Mesodermal cell (in vitro differentiated cells): Measurements from ENCODE around the gene PREX1.

Experiments
- H3K27ac ChIP-seq: 2 replicates; pipeline ENCODE4 v1.7.0; 2013; ENCODE audit warnings: mild to moderate bottlenecking, low read depth, low read length, moderate library complexity; ENCODE audit not compliant: severe bottlenecking
- H3K36me3 ChIP-seq: 2 replicates; pipeline ENCODE4 v1.7.1; 2013; ENCODE audit warnings: mild to moderate bottlenecking, low read length, moderate library complexity; ENCODE audit not compliant: control insufficient read depth, insufficient read depth
- H3K4me1 ChIP-seq: one replicate; pipeline ENCODE4 v1.7.1; 2013; ENCODE audit warnings: mild to moderate bottlenecking, low read length; ENCODE audit not compliant: insufficient read depth, control insufficient read depth, poor library complexity, severe bottlenecking
- H3K4me3 ChIP-seq: 2 replicates; pipeline ENCODE4 v1.7.0; 2013; ENCODE audit warnings: low read length, control low read depth, mild to moderate bottlenecking; ENCODE audit not compliant: insufficient read depth, poor library complexity, severe bottlenecking; ENCODE audit errors: extremely low read depth
- H3K9me3 ChIP-seq: 2 replicates; pipeline ENCODE4 v1.7.1; 2013; ENCODE audit warnings: mild to moderate bottlenecking, low read length, moderate library complexity; ENCODE audit not compliant: control insufficient read depth
- WGBS, 2 experiments: methylation state at CpG; one replicate each; pipeline ENCODE4 v1.1.5; 2013; ENCODE audit warnings: missing lambda C conversion rate in 2 of 2; ENCODE audit not compliant: insufficient coverage in 2 of 2; 5-methylcytosine and 5-hydroxymethylcytosine counted together

The PREX1 gene

DNA sequence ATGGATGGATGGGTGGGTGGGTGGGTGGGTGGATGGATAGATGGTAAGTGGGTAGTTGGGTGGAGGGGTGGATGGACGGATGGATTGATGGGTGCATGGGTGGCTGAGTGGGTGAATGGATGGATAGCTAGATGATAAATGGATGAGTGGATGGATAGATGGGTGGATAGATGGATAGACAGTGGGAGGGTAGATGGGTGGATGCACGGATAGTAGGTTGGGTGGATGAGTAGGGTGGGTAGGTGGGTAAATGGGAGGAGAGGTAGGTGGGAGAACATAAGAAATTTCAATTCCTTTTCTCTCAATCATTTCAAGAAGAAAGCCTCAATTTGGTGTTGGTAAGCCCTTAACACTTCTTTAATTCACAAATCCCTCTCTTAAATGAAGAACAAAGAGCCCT is 186.9 kb downstream of the PREX1 start:
- H3K4me1 ChIP-seq: no peaks in the 10 kb centered on the region
- no peaks in the 10 kb centered on the region for H3K9me3 ChIP-seq
- no peak overlapping the region for H3K27ac ChIP-seq
- 83 to 96% methylated on average over 1 to 2 of the region's 2 CpGs for WGBS, 2 experiments
- no peak overlapping the region for H3K4me3 ChIP-seq
- H3K36me3 ChIP-seq: peaks cover 58% of the 10 kb centered on the region

DNA sequence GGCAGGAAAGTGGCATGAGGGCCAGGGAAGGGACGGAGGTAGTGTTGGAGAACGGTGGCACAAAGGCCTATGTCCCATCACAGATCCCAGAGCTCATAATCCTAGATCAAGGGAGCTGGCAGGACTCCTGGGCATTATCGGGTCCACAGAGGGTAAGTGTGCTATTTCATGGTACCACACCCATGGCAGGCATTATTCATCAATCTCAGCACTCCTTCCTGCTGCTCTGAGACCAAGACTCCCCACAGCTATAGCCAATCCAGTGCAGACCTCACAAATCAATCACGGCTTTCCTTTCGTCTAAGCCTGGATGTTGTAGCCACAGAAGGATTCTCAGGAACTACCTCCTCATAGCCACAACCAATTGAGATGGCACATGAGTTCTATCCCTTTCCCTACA is 187.9 kb downstream of the PREX1 start:
- Histone ChIP-seq H3K4me3 (no peak overlapping the region), H3K36me3 (peaks cover 51% of the 10 kb centered on the region), H3K27ac (no peak overlapping the region), H3K4me1 (no peaks in the 10 kb centered on the region), H3K9me3 (no peaks in the 10 kb centered on the region)
- WGBS, 2 experiments: 91 to 98% methylated on average over 3 to 5 of the region's 5 CpGs

DNA sequence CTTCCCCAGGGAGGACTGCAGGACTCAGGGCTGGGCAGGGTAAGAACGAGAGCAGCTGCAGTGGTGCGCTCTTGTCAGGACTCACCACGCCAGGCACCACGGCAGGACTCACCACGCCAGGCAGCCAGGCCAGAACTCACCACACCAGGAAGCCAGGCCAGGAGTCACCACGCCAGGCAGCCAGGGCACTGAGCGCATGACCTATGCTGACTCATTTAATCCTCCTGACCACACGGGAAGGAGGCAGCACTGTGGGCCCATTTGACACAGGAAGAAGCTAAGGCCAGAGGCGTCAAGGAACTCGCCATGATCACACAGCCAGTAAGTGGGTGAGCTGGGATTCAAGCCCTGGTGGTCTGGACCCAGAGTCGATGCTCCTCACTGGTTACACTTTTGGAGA is 189.3 kb downstream of the PREX1 start:
- H3K36me3 ChIP-seq: peaks cover 50% of the 10 kb centered on the region
- no peaks in the 10 kb centered on the region for H3K9me3 ChIP-seq
- H3K4me3 ChIP-seq: no peak overlapping the region
- H3K4me1 ChIP-seq: no peaks in the 10 kb centered on the region
- 96 to 99% methylated on average over 9 to 11 of the region's 11 CpGs for WGBS, 2 experiments
- no peak overlapping the region for H3K27ac ChIP-seq

DNA sequence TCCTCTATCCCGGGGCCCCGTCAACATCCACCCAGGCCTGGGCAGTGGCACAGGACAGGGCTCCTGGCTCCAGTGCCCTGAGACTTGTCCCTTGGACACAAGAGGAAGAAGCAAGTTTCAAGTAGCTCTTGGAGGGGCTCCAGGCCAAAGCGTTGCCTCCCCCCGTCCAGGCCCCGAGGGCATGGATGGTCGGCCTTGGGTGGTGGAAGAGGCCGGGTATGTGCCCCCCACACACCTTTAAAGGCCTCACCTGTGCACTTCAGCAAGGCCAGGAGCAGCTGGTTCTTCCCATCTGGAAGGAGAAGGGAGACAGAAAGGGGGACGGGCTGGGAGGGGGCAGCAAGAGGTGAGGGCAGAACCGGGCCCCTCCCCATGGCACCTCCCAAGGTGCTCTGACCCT is 190.3 kb downstream of the PREX1 start:
- no peaks in the 10 kb centered on the region for H3K4me1 ChIP-seq
- WGBS, 2 experiments: 98 to 100% methylated on average over 5 to 6 of the region's 9 CpGs
- H3K9me3 ChIP-seq: no peaks in the 10 kb centered on the region
- no peak overlapping the region for H3K27ac ChIP-seq
- no peak overlapping the region for H3K4me3 ChIP-seq
- peaks cover 48% of the 10 kb centered on the region for H3K36me3 ChIP-seq

DNA sequence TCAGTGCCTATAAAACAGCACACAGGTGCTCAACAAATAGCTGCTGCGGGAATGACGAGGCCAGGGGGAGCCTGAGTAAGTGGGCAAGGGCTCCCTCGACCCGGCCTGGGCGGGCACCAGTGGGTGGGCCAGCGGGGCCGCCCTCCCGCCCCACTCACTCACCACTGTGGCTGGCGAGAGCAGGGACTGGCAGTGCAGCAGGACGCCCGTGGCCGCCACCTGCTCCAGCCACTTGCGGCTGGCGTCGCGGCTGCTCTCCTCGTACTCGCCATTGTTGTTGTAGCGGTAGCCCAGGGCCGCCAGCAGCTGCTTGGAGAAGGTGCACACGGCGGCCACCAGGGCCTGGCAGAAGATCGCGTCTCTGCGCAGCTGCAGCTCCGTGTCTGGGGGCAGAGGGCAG is 191.5 kb downstream of the PREX1 start:
- 95% methylated on average over 22 to 26 of the region's 26 CpGs for WGBS, 2 experiments
- no peaks in the 10 kb centered on the region for H3K9me3 ChIP-seq
- H3K4me1 ChIP-seq: peaks cover 7% of the 10 kb centered on the region
- no peak overlapping the region for H3K27ac ChIP-seq
- no peak overlapping the region for H3K4me3 ChIP-seq
- H3K36me3 ChIP-seq: peaks cover 50% of the 10 kb centered on the region

DNA sequence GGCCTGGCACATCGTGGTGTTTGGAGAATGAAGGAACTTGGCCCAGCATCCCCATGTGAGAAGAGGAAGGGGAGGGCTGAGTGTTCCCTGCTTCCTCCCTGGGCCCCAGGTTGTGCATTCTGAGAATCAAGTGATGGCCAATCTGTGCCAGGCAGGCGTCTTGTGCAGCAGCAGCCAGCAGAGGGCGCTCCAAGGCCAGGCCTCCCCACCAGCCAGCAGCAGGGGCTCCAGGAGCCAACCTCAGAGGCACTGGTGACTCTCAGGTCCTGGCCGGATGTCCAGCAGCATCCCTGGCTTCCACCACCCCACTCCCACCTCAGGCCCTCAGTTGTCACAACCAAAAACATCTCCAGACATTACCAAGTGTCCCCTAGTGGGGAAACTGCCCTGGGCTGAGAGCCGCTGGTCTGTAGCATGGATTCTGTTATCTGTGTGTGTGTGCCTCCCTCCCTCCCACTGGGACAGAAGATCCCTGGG is 192.0 kb downstream of the PREX1 start:
- peaks cover 54% of the 10 kb centered on the region for H3K36me3 ChIP-seq
- H3K4me1 ChIP-seq: peaks cover 7% of the 10 kb centered on the region
- H3K4me3 ChIP-seq: no peak overlapping the region
- no peak overlapping the region for H3K27ac ChIP-seq
- WGBS, 2 experiments: 17 to 49% methylated on average over 3 to 5 of the region's 5 CpGs
- H3K9me3 ChIP-seq: no peaks in the 10 kb centered on the region

DNA sequence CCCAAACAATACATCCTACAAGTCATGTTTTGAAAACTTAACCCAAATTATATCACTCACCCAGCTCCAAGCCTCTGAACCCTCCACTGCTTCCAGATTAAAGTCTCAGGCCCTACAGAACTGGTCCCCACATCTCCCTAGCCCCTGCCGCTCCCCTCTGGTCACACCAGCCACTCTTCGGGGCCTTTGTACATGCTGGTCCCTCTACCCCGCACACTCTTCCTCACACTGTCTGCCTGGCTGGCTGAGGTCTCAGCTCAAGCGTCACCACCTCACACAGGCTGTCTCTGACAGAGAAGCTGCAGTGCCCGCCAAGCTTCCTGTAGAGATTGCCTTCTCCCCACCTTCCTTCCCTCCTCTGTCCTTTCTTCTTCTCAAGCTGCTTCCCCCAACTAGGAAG is 192.4 kb downstream of the PREX1 start:
- Histone ChIP-seq H3K4me3 (no peak overlapping the region), H3K36me3 (peaks cover 53% of the 10 kb centered on the region), H3K4me1 (peaks cover 7% of the 10 kb centered on the region), H3K9me3 (no peaks in the 10 kb centered on the region), H3K27ac (no peak overlapping the region)
- 89 to 93% methylated on average over 3 to 5 of the region's 5 CpGs for WGBS, 2 experiments

DNA sequence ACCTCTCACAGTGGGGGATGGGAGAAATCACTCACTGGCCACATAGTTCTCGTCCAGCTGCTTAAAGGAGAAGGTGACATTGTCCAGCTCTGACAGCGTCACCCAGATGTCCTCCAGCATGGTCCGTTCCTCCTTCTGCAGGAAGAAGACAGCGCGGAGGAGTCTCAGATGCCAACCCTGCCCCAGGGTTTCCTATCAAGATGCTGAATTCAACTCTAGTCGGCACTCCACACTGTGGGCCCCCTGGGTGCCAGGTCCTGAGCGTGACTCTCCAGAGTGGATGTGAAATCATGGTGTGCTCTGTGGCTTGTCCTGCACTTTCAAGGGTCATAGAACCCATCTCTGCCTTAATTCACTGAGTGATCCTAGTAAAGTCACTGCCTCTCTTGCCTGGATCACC is 193.2 kb downstream of the PREX1 start:
- Histone ChIP-seq H3K4me1 (peaks cover 7% of the 10 kb centered on the region), H3K9me3 (no peaks in the 10 kb centered on the region), H3K27ac (no peak overlapping the region), H3K4me3 (no peak overlapping the region), H3K36me3 (peaks cover 46% of the 10 kb centered on the region)
- WGBS, 2 experiments: 93 to 99% methylated on average over 6 to 7 of the region's 7 CpGs

DNA sequence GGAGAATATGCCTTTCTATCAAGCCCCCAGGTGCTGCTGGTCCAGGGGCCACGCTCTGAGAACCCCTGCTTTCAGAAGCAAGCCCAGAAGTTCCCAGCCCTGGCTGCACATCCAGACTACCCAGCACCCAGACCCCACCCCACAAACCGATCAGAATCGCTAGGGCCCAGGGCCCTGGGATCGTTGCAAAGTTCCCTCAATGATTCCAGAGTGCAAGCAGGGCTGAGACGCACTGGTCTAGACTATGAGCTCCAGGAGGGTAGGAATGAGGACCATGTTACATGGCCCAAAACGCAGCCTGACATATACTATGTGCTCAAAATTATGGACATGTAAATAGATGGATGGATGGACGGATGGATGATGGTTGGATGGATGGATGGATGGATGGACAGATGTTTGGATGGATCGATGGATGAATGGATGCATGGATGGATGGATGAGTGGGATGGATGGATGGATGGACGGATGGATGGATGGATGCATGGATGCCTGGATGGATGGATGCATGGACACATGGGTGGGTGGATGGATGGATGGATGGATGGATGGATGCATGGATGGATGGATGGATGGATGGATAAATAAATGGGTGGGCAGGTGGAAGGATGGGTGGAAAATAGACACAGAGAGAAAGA is 194.1 kb downstream of the PREX1 start:
- no peak overlapping the region for H3K27ac ChIP-seq
- WGBS, 2 experiments: 86 to 87% methylated on average over 8 to 9 of the region's 9 CpGs
- no peak overlapping the region for H3K4me3 ChIP-seq
- H3K4me1 ChIP-seq: peaks cover 7% of the 10 kb centered on the region
- peaks cover 37% of the 10 kb centered on the region for H3K36me3 ChIP-seq
- H3K9me3 ChIP-seq: no peaks in the 10 kb centered on the region

DNA sequence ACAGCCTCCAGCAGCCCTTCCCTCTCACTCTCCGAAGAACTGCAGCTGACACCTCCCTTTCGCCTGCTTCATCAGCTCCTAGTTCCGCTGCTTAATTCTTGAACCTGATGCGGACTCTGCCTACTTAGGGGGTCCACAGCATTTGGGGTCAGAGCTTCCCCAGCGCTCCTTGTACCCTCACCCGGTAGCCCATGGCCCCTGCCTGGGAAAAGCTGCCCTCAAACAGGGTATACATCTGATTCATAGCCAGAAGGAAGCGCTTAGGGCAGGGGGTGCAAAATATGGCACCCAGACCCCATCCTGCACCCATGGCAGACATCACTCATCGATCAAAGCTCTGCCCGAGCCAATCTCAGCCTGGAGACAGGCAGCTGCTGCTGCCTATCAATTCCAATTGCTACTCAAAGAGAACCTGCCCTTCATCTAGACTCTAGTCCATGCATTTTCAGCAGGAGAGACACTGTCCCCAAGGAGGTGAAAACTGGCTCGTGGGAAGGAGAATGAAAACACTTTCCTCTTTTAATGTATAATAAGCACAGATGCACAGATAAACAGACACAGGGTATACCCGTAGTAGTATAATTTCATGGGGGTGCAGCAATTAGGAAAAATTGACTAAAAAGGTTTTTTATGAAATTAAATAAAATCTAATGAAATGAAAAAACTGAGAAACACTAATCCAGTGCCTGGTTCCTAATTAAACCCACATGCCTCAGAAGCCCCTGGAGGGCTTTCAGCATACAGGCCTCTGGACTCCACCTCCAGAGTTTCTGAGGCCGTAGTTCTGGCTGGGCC is 194.8 kb downstream of the PREX1 start:
- Histone ChIP-seq H3K4me3 (no peak overlapping the region), H3K36me3 (peaks cover 35% of the 10 kb centered on the region), H3K27ac (no peak overlapping the region), H3K4me1 (peaks cover 7% of the 10 kb centered on the region), H3K9me3 (no peaks in the 10 kb centered on the region)
- 87 to 89% methylated on average over 10 of the region's 12 CpGs for WGBS, 2 experiments
